Epidermal melanocyte (primary cell): ENCODE measurements around the gene NOX3.
"Not testable (repeated sequence)": the region's sequence is repeated elsewhere in the genome, so short reads cannot be mapped to it uniquely, and the experiment has no call there.

Source experiments
- DNase-seq: peaks from one replicate; pipeline ENCODE4 v3.0.0; 2011; ENCODE audit warnings: low spot score; ENCODE audit not compliant: insufficient read length

The NOX3 gene

DNA sequence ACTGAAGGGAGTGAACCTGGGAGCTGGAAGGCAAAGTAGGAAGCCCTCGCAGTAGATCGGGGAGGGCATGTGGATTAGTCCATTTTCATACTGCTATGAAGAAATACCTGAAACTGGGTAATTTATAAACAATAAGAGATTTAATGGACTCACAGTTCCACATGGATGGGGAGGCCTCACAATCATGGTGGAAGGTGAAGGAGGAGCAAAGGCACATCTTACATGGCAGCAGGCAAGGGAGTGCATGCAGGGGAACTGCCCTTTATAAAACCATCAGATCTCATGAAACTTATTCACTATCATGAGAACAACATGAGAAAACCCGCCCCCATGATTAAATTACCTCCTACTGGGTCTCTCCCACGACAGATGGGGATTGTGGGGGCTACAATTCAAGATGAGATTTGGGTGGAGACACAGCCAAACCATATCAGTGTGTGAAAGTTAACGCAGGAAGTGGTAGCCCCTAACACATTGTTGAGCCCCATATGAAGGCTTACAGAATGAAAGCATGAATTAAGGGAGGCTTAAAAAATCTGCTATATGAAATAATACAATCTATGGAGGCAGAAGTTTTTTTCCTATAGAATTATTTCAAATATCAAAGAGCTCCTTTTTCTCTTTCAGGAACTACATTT is 15.5 kb upstream of the NOX3 start:
- not testable (repeated sequence) for DNase-seq

DNA sequence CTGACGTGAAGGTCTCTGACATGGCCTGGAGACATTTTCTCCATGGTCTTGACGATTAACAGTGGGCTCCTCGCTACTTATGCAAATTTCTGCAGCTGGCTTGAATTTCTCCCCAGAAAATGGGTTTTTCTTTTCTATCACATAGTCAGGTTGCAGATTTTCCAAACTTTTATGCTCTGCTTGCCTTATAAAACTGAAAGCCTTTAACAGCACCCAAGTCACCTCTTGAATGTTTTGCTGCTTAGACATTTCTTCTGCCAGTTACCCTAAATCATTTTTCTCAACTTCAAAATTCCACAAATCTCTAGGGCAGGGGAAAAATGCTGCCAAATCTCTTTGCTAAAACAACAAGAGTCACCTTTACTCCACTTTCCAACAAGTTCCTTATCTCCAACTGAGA is 12.9 kb upstream of the NOX3 start:
- not testable (repeated sequence) for DNase-seq

DNA sequence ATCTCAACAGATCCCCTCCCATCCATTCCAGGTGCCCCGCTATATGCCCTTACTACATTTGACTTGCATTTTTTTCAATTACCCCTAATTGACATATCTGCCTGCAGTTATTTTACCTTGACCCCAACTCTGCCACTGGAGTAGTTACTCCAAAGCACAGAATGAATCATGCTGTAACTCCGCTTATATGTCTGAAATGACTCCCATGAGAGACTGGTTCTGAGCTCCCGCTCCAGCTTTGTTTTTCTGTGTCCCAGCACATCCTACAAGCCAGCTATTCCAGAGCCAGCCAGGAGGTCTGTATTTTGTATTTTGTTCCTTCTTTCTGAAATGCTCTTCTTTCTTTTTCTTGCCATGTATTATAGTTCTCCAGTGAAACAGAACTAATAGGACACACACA is 10.9 kb upstream of the NOX3 start:
- DNase-seq, result no peak

DNA sequence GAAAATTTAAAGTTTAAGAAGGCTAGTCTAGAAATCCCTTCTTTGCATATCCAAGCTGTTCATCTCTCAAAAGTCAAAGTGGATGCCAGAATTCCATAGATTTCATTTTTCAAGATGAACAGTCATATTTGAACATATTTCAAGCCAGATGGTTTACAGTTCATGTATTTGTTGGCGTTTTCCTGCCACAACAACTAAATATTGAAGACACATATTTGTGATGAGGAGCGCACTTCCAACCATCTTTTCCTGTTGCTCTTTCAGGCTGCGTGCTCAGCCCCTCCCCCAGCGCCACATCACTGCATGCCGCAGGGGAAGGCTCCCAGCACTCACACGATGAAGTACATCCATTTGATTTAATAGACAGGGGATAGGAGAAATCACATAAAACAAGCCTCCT is 5.9 kb upstream of the NOX3 start:
- no peak for DNase-seq

DNA sequence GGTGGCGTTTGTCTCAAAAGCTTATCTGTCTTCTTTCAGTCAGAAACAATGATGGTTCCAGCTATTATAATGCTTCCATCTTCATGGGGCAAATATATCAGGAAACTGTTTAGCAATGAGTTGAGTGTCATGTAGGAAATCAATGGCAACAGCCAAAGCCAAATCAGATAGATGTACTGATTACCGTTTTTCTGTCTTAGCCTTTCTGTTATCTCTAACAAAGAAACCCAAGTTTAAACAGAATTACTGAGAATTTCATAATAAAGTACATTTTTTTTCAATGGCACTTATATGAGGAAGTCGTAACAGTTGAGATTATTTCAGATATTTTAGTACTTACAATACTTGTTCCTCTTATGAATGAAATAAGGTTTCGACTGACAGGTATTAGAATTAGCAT is 1.2 kb downstream of the NOX3 start:
- DNase-seq, result no peak

DNA sequence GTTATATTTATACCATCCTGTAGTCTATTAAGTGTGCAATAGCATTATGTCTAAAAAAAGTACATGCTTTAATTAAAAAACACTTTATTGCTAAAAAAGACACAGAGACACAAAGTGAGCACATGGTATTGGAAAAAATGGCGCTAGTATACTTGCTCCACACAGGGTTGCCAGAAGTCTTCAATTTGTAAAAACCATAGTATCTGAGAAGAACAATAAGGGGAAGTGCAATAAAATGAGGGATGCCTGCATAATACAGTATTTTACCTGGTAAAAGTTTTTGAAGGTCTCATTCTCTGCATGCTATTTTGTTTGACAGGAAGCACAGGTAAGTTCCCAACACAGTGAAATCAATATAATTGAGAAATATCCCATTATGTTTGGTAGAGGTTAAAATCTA is 1.6 kb downstream of the NOX3 start:
- no peak for DNase-seq

DNA sequence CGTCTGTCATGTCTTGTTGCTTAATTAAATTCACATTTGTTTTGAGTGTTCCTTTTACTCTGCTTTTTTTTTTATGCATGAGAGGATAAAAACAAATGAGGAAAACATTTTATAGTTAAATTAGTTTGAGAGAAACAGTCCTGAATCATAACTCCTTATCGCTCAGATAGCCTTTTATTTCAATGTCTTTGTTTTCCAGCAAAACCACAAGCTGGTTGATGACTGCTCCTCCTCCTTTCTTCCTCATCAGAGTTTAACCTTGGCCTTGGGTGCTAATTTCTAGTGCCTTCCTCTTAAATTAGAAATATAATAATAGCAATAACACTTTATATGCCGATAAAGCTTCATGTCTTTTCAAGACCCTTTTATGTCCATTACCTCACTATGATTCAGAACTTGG is 3.1 kb downstream of the NOX3 start:
- no peak for DNase-seq

DNA sequence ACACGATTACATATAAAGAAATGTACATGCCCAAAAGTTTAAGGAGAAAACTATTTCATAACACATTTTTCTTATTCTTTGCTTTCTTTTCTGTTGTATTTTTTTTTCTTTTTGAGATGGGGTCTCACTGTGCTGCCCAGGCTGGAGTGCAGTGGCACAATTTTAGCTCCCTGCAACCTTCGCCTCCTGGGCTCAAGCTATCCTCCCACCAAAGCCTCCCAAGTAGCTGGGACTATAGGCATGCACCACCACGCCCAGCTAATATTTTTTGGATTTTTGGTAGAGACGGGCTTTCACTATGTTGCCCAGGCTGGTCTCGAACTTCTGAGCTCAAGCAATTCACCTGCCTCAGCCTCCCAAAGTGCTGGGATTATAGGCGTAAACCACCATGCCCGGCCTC is 4.1 kb downstream of the NOX3 start:
- not testable (repeated sequence) for DNase-seq

DNA sequence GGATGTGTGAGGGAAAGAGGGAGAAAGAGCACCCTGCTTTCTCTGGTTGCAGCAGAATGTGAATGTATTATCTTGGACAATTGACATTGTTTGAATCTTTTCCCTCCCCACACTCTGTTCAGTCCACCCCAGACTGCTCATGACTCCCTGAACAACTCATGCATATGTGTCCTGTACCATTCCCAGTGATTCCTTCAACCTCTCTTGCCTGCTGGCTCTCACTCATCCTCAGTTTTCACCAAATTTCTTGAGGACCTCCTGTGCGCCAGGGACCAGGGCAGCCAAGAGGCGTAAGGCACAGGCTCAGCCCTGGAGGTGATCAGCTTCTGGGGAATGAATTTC is 5.4 kb downstream of the NOX3 start:
- DNase-seq, result no peak

DNA sequence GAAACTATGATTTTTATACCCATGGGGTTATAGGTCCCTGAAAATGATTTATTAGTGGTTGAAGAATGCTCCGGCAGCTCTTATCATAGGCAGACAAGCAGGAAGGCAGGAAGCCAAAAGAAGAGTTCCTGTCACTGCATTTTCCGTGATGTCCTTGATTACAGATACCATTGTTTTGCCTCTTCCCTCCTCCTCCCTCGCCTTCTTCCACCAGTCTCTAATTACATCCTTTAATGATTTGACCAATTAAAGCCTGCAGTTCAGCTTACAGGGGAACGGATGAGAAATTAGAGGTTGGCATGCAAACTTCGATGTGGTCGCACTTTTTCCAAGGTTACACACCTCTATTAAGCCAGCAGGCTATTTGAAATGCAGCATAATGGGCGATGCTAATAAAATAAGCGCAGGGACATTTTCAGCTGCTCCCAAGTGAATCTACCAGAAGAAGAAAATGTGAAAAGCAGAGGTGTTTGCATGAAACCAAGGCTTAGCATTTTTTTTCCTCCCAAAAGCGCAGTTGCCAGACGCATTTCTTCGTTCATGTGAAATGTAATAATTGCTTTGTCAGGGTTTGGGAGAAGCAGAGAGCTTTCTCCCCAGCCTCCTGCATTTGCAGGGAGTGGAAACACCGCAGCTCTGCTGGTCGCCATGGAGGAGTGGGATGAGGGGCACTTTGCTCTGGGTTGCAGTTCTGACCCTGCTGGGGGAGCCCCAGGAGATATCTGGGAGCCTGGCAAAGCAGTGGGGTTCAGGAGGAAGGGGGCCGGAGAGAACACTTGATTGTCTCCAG is 6.0 kb downstream of the NOX3 start:
- DNase-seq, result no peak

DNA sequence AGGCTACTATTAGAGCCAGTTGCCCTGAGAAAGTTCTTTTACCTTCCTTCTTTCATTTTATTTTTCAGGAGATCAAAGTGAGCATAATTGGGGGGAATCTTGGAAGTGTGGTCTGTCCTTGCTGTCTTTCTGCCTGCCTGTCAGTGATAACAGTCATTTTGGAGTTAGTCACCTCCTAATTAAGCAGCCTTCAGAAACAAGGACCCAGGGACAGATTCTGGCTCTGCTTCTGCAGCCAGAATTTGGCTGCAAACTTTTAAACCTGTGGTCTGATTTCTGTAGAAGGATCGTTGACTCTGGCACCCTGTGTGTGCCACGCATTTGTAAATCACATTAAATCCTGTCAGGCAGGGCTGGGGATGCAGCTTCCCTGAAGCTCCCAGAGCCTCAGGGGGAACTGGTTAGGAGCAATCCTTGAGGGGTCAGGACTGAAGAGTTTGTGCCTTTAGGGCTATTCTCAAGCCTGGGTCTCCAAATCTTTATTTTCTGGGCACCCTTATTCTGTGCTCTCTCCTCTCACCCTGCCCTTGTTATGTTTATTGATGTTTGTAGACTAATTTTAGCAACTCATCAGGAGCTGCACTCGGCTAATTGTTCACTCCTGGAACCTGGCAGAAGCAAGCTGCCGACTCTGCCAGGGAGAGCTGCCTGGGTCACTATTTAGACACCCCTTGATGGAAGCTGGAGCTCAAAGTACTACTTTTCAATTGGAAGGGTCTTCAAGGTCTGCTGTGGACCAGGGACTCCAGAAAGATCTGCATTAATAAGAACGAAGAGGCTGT is 6.8 kb downstream of the NOX3 start:
- DNase-seq, result no peak

DNA sequence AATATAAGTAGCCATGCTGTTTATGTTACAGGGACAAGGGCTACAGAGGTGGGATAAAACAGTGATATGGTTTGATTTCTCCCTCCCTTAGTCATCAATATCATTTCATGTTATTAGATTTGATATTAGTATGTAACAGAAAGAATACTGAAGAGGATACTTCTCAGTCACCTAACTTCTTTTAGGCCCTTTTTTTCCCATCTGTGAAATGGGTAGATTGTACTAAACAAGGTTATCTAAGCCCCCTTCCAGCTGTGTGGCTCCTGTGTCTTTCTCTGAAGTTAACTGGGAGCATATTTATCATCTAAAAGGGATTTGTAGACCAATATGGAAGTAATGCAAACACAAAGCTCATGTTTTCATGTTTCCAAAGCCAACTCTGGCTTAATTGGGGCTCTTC is 7.7 kb downstream of the NOX3 start:
- no peak for DNase-seq

DNA sequence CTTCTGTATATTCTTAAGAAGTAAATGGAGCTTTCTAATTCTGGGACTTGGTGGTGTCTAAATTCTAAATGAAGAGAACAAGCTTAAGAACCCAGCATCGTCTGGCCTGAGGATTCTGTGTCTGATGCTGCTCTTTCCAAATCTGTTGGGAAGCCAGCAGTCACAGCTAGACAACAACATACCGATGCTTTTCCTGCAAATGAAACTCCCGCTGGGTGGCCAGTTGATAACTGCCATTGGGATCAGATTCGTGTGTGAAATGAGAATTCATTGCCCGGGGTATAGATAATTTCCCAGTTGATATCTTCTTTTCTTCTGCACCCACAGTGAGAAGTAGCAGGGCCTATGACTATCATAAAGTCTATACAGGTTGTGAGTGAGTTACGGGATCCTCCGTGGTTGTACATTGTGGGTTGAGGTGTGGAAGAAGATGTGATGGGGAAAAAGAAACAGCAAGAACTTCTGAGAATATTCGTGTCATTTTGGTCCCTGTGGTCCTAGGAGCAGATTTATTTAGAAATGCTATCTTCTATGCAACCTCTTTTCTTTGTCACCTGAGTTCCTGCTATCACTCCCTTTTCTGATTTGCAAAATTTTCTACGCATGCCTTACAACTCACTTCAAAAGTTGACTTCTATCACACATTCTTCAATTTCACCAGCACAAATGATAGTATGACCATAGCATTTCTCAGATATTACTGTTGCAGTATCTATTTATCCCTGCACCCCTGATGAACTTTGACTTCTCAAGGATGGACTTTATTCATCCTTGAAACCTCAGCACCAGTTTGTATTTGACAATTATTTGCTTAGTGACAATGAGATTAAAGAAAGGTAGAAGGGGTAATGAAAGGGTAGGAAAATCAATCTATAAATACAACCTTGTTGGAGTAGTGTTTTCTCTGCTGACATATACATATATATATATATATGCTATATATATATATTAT is 10.4 kb downstream of the NOX3 start:
- no peak for DNase-seq

DNA sequence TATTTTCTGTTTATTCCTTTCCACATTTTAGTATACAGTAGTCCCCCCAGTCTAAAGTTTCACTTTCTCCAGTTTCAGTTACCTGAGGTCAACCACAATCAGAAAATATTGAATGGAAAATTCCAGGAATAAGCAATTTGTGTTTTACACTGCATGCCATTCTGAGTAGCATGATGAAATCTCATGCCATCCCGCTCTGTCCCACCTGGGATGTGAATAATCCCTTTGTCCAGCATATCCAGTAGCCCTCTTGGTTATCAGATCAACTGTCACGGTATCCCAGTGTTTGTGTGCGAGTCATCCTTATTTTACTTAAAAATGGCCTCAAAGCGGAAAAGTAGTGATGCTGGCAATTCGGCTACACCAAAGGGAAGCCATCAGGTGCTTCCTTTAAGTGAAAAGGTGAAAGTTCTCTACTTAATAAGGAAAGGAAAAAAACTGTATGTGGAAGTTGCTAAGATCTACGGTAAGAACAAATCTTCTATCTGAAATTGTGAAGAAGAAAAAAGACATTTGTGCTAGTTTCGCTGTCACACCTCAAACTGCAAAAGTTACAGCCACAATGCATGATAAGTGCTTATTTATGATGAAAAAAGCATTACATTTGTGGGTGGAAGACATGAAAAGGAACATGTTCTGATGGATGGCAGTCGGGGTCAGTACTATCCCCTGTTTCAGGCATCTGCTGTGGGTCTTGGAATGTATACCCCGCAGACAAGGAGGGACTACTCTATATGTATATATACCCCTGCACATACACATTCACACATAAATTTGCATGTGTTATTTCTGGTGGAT is 11.3 kb downstream of the NOX3 start:
- DNase-seq, result no peak

DNA sequence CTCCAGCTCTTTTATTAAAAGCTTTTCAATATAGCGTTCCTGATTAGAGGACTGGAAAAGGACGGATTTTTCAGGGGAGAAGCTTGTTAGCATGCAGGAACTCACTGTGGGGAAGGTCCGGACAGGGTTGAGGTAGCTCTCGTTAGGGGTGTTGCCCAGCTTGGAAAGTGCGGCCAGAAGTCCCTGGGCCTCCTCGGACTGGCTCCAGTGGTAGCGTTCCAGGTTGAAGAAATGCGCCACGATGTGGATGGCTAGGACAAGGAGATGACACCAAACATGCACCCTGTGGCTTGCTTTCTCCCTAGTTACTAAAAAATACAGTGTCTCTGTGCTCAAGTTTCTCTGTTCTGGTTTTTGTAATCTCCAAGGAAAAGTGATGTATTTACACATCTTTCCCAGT is 12.5 kb downstream of the NOX3 start:
- DNase-seq, result no peak

DNA sequence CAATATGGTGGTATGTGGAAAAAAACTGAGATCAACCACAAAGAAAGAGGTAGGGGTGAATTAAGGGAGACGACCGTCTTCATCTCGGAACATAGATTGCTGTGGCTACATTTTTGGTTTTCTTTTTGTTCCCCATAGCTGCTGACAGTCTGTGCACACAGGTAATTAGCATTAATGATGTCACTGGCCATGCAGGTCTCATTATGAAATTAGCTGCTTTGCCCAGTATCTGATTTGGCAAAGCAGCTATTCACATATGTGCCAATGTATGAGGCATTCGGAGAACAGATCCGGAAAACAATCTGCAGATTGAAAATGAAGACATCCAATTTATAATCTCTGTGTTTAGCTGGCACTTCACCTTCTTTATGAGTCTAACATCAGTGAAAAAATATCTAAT is 13.1 kb downstream of the NOX3 start:
- DNase-seq, result no peak

DNA sequence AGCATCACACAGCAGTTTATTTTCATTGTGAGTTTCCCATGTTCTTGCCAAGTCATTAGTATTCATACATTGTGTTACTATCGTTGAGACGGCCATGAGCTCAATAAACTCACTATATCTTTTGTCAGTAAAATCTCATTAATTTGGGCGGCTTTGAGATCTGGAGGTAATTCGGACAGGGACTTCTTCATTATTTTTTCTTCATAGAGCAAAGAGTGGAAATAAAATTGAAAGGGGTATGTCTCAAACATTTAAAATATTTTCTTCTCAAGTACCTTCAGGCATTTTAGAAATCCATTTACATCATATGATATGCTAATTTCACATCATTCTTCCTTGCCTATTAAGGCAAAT is 14.6 kb downstream of the NOX3 start:
- no peak for DNase-seq

DNA sequence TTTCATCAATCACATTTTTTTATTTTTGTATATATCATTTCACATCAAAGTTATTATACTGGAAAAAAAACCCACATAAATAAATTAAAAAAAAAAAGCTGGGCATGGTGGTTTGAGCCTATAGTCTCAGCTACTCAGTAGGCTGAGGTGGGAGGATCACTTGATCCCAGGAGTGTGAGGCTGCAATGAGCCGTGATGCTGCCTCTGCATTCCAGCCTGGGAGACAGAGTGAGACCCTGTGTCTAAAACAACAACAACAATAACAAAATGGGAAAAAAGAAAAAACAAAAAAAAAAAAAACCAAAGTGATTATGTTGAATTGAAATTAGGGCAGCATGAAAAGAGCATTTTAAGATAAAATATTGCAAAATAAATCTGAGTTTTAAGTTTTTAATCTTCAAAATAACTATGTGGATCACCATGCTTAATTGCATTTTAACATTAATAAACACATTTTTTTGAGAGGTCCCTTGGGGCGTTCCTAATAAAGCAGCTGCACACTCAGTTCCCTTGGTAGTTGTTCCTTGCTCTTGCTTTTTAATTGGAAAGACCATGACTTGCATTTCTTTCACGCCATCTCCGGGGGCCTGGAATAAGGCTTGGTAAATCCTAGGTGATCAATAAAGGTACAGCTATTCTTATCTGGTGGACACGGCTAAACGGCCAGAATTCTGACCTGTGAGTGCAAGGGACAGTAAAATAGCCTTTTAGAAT is 15.1 kb downstream of the NOX3 start:
- no peak for DNase-seq

DNA sequence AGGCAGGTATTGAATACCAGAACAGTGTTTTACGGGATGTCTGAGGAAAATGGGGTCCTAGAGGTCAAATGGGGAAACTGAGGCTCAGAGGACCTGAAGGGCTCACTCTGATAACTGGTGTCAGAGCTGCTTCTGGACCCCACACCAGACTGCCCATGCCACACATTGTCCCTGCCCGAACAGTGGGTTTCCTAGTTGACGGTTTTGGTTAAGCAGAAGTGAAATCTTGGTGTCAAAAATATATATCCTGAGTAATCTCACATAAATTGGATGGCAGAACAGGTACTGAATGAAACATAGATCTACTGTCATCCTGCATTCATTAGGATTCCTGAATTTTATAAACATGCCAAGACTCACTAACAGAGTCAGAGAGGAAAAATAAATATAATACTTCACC is 16.3 kb downstream of the NOX3 start:
- DNase-seq, result no peak
